Large intestine (tissue), 3 donors: ENCODE results near the gene DST. TPM values are rescaled to one million over a fixed set of nuclear protein-coding genes. Genes with fewer than 3 reads are reported as not detected.

Source experiments
- DNase-seq, 2 donors: peaks; one replicate each; pipeline versions ENCODE4 v3.0.0 to v3.0.0-alpha.2; 2013
- H3K27ac ChIP-seq: one replicate; pipeline ENCODE4 v1.5.1; 2013; ENCODE audit warnings: low read length
- H3K27me3 ChIP-seq: 2 replicates; pipeline ENCODE4 v1.6.1; 2013; ENCODE audit warnings: low read length; ENCODE audit not compliant: control insufficient read depth, insufficient read depth
- H3K36me3 ChIP-seq: 2 replicates; pipeline ENCODE4 v1.6.1; 2013; ENCODE audit warnings: low read length; ENCODE audit not compliant: control insufficient read depth, insufficient read depth
- H3K4me1 ChIP-seq: one replicate; pipeline ENCODE4 v1.6.1; 2013; ENCODE audit warnings: low read length; ENCODE audit not compliant: control insufficient read depth, insufficient read depth
- H3K4me3 ChIP-seq: one replicate; pipeline ENCODE4 v1.5.1; 2013; ENCODE audit warnings: low read length
- H3K9me3 ChIP-seq: one replicate; pipeline ENCODE4 v1.6.1; 2013; ENCODE audit warnings: mild to moderate bottlenecking, low read depth, low read length, moderate library complexity; ENCODE audit not compliant: control insufficient read depth
- whole genome bisulfite sequencing: methylation state at CpG from one replicate; pipeline ENCODE4 v1.1.5; 2013; ENCODE audit warnings: low lambda C conversion rate; ENCODE audit not compliant: insufficient coverage; 5-methylcytosine and 5-hydroxymethylcytosine counted together
- polyA plus RNA-seq: library from polyadenylated mRNA; unstranded; fragments of 120-200 nt; gene quantifications from one replicate; pipeline ENCODE4 v1.2.1, GENCODE V29; 2013

Gene DST
- polyA plus RNA-seq, 1 donor = 234 TPM

- DNase-seq = no peak
- Histone ChIP-seq H3K36me3 (peaks cover 67% of the 10 kb centered on the region), H3K4me1 (no peaks in the 10 kb centered on the region), H3K27ac (no peak overlapping the region), H3K9me3 (no peaks in the 10 kb centered on the region), H3K4me3 (no peak overlapping the region), H3K27me3 (no peaks in the 10 kb centered on the region)
- no CpG with 5 or more reads among the region's 4 CpGs for WGBS
Measured at GRCh38 chr6:56529594-56530191, 113.0 kb downstream of the DST start.

- no peak overlapping the region for H3K4me3 ChIP-seq
- DNase-seq = no peak
- no peaks in the 10 kb centered on the region for H3K27me3 ChIP-seq
- no peaks in the 10 kb centered on the region for H3K4me1 ChIP-seq
- WGBS = no CpG with 5 or more reads among the region's 3 CpGs
- no peak overlapping the region for H3K27ac ChIP-seq
- no peaks in the 10 kb centered on the region for H3K9me3 ChIP-seq
- peaks cover 61% of the 10 kb centered on the region for H3K36me3 ChIP-seq
Measured at GRCh38 chr6:56528412-56528841, 114.3 kb downstream of the DST start.

GRCh38 chr6:56527934-56528333 lies 114.8 kb downstream of the DST start:
- peaks cover 57% of the 10 kb centered on the region for H3K36me3 ChIP-seq
- H3K27ac ChIP-seq = no peak overlapping the region
- H3K4me1 ChIP-seq = peaks cover 1% of the 10 kb centered on the region

GRCh38 chr6:56526860-56527544 lies 115.7 kb downstream of the DST start:
- WGBS = no CpG with 5 or more reads among the region's 1 CpG
- no peaks in the 10 kb centered on the region for H3K27me3 ChIP-seq
- H3K9me3 ChIP-seq = no peaks in the 10 kb centered on the region
- peaks cover 48% of the 10 kb centered on the region for H3K36me3 ChIP-seq
- no peak overlapping the region for H3K27ac ChIP-seq
- H3K4me3 ChIP-seq = no peak overlapping the region
- no peak for DNase-seq
- H3K4me1 ChIP-seq = peaks cover 10% of the 10 kb centered on the region

More at GRCh38 chr6:56527934-56528333, 114.8 kb downstream of the DST start:
- H3K9me3 ChIP-seq = no peaks in the 10 kb centered on the region
- DNase-seq = no peak
- H3K4me3 ChIP-seq = no peak overlapping the region
- H3K27me3 ChIP-seq = no peaks in the 10 kb centered on the region

- Histone ChIP-seq H3K27me3 (no peaks in the 10 kb centered on the region), H3K27ac (no peak overlapping the region), H3K9me3 (no peaks in the 10 kb centered on the region), H3K4me1 (peaks cover 13% of the 10 kb centered on the region), H3K36me3 (peaks cover 40% of the 10 kb centered on the region), H3K4me3 (no peak overlapping the region)
- WGBS = 77% methylated on average over 4 of the region's 11 CpGs
- DNase-seq = no peak
Measured at GRCh38 chr6:56525974-56526789, 116.5 kb downstream of the DST start.

GRCh38 chr6:56524891-56525703 lies 117.6 kb downstream of the DST start:
- peak in 1 of 2 donors; percentile 29 for DNase-seq
- no peaks in the 10 kb centered on the region for H3K27me3 ChIP-seq
- H3K9me3 ChIP-seq = no peaks in the 10 kb centered on the region
- no peak overlapping the region for H3K4me3 ChIP-seq
- H3K36me3 ChIP-seq = peaks cover 38% of the 10 kb centered on the region
- peaks cover 13% of the 10 kb centered on the region for H3K4me1 ChIP-seq
- 80% methylated on average over 1 of the region's 4 CpGs for WGBS
- peak overlapping the region; percentile 13 for H3K27ac ChIP-seq

- Histone ChIP-seq H3K36me3 (peaks cover 35% of the 10 kb centered on the region), H3K4me1 (peaks cover 13% of the 10 kb centered on the region), H3K27ac (peak overlapping the region; percentile 11), H3K27me3 (no peaks in the 10 kb centered on the region), H3K9me3 (no peaks in the 10 kb centered on the region), H3K4me3 (no peak overlapping the region)
- no CpG with 5 or more reads among the region's 3 CpGs for WGBS
- no peak for DNase-seq
Measured at GRCh38 chr6:56522495-56523270, 120.0 kb downstream of the DST start.

- DNase-seq = no peak
- no peak overlapping the region for H3K4me3 ChIP-seq
- H3K4me1 ChIP-seq = peaks cover 13% of the 10 kb centered on the region
Measured at GRCh38 chr6:56521976-56522375, 120.7 kb downstream of the DST start.

GRCh38 chr6:56521454-56521853 lies 121.2 kb downstream of the DST start:
- Histone ChIP-seq H3K36me3 (peaks cover 37% of the 10 kb centered on the region), H3K27ac (peak overlapping the region; percentile 11), H3K9me3 (no peaks in the 10 kb centered on the region), H3K4me1 (peaks cover 13% of the 10 kb centered on the region), H3K27me3 (no peaks in the 10 kb centered on the region), H3K4me3 (no peak overlapping the region)
- WGBS = no CpG with 5 or more reads among the region's 2 CpGs
- DNase-seq = no peak

More at GRCh38 chr6:56521976-56522375, 120.7 kb downstream of the DST start:
- 80% methylated on average over 1 of the region's 2 CpGs for WGBS
- peaks cover 35% of the 10 kb centered on the region for H3K36me3 ChIP-seq
- no peaks in the 10 kb centered on the region for H3K9me3 ChIP-seq
- H3K27ac ChIP-seq = peak overlapping the region; percentile 11
- no peaks in the 10 kb centered on the region for H3K27me3 ChIP-seq
